KG1 (cell line): ENCODE data around the gene PBRM1.

Source experiments
- DNase-seq: peaks from one replicate; lab custom pipeline; 2025; lab: John Stamatoyannopoulos, UW

PBRM1 gene

DNA sequence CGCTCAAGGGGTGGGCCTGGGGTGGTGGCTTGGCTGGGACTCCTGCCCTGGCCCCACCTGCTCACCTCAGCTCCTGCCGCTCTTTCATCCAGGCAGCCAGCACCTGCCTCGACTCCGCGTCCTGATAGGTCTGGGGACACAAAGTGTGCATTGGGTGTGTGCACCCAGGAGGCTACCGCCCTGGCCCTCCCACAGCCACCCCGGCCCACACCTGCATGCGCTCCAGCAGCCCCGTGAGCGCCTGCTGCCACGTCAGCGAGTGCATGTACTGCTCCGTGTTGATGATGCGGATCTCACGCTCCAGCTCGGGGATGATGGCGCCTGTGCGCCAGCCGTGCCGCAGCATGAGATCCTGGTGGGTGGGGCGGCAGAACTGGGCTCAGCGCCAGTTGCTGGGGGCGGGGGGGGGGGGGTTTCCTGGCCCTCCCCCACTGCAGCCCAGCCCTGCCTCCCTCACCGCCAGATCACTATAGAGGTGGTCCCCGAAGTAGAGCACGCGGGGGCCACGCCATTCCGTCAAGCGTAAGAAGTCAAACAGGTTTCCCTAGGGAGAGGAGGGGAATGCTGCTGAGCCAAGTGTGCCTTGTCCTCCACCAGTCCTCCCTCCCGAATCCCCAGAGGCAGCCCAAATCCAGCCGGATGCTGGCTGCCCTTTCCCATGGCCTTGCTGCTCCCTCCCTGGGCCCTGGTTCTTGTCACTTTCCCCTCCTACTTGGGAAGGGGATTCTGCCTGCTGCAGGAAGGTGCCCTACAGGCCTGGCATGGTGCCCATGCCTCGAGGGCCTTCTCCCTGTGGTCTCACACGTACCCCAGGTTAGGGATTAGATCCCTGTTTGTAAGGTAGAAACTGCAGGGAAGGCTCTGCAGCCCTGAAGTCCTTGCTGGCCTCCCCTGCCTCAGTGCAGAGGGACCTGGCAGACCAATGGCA lies 160.7 kb downstream of the PBRM1 start:
- no peak for DNase-seq

DNA sequence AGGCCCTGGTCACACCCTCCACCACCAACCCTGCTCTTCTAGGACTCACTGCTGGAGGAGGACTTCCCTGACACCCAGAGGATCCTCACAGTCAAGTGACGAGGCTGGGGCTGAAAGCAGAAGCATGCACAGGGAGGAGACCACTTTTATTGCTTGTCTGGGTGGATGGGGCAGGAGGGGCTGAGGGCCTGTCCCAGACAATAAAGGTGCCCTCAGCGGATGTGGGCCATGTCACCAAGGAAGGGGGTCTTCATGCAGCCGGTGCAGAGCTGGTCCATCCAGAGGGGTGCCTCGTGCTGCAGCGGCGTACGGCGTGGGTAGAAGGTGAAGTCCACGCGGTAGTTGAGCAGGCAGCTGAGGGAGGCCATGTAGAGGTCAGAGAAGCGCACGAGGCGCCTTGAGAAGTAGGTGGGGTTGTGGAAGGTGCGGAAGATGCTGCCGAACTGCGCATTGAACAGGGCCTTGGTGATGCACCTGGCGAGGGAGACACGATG lies 161.4 kb downstream of the PBRM1 start:
- DNase-seq, result no peak

DNA sequence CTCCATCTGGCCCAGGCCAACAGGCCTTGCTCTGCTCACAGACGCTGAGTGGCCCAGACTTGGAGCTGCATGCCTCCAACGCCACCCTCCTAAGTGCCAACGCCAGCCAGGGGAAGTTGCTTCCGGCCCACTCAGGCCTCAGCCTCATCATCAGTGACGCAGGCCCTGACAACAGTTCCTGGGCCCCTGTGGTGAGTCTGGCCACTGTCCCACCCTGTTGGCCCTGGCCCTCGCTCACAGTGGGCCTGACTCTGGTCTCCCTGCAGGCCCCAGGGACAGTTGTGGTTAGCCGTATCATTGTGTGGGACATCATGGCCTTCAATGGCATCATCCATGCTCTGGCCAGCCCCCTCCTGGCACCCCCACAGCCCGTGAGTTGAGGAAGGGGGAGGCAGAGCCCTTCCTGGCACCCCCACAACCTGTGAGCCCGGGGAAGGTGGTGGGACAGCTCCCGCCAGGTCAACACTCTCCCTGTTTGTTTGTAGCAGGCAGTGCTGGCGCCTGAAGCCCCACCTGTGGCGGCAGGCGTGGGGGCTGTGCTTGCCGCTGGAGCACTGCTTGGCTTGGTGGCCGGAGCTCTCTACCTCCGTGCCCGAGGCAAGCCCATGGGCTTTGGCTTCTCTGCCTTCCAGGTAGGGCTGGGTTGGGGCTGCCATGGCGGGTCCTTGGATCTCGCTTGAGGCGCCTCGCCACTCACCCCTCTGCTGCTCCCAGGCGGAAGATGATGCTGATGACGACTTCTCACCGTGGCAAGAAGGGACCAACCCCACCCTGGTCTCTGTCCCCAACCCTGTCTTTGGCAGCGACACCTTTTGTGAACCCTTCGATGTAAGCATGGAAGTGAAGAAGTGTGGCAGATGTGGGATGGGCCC lies 162.1 kb downstream of the PBRM1 start:
- no peak for DNase-seq

DNA sequence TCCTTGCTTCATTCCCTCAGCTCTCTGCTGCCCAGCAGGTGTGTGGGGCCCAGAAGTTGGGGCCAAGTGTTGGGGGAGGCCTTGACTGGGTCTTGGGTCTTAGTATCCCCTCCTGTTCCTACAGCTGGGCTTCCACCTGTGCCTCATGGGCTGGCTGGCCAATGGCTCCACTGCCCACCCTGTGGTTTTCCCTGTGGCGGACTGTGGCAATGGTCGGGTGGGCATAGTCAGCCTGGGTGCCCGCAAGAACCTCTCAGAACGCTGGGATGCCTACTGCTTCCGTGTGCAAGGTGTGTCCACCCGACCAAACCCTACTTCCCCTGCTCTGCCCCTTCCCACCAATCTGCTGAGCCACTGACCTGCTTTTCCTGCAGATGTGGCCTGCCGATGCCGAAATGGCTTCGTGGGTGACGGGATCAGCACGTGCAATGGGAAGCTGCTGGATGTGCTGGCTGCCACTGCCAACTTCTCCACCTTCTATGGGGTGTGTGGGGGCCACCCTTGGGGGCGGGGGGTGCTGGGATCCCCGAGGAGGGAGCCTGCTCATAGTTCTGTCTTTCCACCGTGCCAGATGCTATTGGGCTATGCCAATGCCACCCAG lies 163.0 kb downstream of the PBRM1 start:
- DNase-seq, result no peak

DNA sequence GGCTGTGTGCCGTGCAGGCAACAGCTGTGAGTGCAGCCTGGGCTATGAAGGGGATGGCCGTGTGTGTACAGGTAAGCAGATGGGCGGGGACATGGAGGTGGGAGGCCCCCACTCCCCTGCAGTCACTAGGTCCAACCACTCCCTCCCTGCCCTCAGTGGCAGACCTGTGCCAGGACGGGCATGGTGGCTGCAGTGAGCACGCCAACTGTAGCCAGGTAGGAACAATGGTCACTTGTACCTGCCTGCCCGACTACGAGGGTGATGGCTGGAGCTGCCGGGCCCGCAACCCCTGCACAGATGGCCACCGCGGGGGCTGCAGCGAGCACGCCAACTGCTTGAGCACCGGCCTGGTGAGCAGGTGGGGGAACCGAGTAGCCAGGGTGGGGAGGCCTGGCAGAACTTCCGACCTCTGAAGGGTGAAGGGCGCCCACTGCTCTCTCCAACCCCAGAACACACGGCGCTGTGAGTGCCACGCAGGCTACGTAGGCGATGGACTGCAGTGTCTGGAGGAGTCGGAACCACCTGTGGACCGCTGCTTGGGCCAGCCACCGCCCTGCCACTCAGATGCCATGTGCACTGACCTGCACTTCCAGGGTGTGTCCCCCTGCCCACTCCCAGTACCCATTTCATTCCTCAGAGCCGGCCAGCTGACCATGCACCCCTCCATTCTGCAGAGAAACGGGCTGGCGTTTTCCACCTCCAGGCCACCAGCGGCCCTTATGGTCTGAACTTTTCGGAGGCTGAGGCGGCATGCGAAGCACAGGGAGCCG lies 163.6 kb downstream of the PBRM1 start:
- DNase-seq, result no peak

DNA sequence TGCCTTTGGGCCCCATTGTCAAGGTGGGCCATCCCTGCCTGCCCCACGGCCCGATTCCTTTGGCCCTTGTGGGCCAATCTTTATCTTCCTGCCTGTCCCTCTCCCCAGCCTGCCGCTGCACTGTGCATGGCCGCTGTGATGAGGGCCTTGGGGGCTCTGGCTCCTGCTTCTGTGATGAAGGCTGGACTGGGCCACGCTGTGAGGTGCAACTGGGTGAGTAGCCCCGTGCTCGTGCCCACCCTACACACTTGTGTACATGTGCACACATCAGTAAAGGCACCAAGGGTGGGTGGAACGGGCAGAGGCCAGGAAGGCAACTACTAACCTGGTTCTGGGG lies 164.3 kb downstream of the PBRM1 start:
- no peak for DNase-seq

DNA sequence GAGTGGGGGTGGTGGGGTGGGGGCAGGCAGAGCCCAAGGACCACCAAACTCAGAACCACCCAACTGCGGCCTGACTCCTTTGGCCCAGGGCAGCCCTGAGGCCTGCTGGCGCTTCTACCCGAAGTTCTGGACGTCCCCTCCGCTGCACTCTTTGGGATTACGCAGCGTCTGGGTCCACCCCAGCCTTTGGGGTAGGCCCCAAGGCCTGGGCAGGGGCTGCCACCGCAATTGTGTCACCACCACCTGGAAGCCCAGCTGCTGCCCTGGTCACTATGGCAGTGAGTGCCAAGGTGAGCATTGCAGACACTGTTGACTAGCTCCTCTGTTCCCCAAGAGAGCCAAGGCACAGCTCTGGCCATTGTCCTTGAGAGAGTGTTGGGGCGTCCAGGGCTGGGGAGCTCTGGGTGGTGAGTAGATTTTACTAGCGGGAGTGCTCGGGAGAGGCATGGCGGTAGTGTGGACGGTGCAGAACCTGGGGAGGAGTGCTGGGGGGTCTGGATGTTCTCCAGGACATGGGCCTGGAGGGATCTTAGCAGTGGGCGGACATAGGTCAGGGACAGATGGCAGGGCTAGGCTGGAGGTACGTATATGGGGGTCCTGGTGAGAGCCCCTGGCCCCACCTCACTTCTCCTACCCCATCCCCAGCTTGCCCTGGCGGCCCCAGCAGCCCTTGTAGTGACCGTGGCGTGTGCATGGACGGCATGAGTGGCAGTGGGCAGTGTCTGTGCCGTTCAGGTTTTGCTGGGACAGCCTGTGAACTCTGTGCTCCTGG lies 164.8 kb downstream of the PBRM1 start:
- DNase-seq, result no peak

DNA sequence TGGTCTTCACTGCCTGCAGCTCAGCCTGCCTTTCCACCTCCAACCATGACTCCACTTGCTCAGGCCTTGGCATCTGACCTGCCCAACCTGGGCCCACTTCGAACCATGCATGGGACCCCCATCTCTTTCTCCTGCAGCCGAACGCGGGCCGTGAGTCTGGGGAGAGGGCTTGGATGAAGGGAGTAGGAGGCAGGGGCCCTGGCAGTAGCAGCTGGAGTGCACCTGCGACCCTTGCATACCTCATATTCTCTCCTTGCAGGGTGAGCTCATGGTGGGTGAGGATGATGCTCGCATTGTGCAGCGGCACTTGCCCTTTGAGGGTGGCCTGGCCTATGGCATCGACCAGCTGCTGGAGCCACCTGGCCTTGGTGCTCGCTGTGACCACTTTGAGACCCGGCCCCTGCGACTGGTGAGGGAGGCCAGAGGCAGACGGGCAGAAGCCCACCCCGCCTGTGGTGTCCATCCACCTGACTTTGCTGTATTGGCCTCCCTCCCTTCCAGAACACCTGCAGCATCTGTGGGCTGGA lies 165.5 kb downstream of the PBRM1 start:
- no peak for DNase-seq

DNA sequence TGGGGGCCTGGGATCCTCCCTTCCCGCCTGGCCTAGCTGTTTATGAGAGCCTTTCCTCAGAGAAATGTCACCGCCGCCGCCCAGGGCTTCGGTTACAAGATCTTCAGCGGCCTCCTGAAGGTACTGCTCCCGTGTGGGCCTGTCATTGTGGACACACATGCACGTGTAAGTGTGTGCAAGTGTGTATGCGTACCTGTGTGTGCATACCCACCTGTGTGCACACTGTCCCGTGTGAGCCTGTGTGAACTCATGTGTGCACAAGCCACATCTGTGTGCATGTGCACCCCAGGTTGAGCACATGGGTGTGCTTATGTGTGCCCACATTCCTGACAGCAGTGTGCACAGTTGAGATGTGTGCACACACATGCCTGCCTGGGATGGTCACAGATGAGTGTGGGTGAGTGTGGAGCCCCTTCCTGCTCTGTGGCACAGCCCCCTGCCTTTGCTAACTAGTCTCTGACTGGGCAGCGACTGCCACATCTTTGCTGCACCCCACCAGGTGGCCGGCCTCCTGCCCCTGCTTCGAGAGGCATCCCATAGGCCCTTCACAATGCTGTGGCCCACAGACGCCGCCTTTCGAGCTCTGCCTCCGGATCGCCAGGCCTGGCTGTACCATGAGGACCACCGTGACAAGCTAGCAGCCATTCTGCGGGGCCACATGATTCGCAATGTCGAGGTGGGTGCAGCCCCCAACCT lies 166.1 kb downstream of the PBRM1 start:
- no peak for DNase-seq

DNA sequence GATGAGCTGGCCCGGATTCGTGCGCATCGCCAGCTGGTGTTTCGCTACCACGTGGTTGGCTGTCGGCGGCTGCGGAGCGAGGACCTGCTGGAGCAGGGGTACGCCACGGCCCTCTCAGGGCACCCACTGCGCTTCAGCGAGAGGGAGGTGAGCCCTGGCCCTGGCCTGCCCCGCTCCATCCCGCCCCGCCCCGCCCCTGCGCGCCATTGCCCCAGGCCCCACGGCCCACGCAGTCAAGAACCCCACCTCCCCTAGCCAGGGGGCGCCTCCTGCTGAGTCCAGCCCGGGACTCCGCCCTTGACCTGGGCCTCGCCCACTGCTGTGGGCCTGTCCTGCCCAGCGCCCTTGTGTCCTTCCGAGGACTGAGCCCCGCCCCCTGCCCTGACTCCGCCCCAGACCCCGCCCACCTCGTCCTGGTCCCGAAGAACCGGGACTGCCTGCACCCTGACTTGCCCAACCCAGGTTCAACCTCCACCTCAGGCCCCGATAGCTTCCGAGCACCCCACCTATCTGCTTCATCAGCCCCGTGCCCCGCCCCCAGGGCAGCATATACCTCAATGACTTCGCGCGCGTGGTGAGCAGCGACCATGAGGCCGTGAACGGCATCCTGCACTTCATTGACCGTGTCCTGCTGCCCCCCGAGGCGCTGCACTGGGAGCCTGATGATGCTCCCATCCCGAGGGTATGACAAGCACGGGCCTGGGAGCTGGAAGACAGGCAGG lies 166.8 kb downstream of the PBRM1 start:
- no peak for DNase-seq

DNA sequence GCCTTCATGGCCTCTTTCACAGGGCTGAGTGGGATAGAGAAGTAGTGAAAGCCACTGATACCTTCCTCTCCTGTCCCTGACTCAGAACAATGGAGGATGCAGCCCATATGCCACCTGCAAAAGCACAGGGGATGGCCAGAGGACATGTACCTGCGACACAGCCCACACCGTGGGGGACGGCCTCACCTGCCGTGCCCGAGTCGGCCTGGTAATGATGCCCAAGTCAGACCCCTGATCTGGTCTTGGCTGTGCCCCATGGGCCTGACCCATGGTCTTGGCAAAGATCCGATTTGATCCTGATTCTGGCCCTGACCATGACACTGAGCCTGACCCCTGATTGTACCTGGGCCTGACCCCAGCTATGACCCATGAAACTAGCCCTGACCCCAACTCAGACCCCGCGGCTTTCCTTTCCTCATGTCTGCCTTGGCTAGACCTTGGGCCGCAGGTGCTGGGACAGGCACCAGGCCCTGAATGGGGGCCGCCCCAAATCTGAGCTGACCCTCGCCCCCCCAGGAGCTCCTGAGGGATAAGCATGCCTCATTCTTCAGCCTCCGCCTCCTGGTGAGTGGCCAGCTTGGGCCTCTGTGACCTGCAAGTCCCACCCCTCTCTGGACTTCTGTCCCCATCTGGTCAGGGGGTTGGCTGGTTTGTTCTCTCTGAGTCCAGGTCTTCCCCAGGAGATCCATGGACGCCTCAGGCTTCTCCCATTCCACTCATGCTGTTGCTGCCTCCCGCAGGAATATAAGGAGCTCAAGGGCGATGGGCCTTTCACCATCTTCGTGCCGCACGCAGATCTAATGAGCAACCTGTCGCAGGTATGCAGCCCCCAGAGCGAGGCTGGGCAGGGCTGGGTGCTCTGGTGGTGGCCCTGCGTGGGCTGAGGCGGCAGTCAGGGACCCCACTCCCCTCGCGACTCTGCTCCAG lies 167.7 kb downstream of the PBRM1 start:
- DNase-seq, result no peak

DNA sequence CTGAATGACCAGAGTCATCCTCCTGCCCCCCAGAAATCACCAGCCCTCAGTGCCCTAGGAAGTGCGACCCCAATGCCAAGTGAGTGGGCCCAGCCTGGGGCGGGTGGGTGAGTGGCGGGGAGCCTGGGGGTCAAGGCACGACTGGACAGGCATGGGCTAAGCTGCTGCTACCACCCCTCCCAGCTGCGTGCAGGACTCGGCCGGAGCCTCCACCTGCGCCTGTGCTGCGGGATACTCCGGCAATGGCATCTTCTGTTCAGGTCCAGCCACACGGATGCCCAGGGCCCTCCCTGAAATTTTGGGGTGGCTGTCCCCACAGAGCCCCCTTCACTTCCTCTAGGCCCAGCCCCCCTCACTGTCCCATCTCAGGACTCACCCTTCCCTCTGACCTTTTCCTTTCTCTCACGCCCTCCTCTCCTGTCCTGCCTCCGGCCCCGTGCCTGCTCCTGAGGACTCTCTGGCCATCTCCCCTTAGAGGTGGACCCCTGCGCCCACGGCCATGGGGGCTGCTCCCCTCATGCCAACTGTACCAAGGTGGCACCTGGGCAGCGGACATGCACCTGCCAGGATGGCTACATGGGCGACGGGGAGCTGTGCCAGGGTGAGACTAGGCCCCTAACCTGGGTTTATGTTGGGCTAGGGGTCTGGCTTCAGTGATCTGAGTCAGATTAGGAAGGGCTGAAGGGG lies 169.1 kb downstream of the PBRM1 start:
- DNase-seq, result no peak

DNA sequence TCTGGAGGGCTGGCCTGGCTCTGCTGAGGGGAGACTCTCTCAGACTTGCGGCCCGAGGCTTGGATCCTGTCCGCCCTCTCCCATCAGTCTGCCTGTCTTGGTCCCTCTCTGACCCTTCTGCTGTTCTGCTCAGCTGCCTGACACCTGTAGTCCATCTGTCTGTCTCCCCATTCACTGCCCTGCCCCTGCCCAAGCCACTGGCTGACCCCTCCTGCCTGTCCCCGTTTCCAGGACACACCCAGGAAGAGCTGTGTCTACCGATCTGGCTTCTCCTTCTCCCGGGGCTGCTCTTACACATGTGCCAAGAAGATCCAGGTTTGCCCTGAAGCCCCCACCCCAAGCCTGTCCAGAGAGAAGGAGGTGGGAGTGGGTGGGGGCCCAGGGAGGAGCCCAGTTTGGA lies 170.5 kb downstream of the PBRM1 start:
- no peak for DNase-seq

DNA sequence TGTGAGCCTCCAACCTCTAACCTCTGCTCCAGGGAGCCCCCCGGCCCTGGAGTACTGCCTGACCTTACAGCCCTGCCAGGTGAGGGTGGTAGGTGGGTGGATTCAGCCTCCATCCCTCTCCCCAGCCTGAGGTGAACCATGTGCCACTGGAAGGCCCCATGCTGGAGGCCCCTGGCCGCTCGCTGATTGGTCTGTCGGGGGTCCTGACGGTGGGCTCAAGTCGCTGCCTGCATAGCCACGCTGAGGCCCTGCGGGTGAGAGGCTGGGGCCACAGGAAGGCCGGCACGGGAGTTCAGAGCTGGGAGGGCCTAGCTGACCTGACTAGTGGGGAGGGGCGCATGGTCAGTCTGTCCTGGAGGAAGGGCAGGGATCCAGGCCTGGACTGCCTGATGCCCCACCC lies 171.1 kb downstream of the PBRM1 start:
- no peak for DNase-seq

DNA sequence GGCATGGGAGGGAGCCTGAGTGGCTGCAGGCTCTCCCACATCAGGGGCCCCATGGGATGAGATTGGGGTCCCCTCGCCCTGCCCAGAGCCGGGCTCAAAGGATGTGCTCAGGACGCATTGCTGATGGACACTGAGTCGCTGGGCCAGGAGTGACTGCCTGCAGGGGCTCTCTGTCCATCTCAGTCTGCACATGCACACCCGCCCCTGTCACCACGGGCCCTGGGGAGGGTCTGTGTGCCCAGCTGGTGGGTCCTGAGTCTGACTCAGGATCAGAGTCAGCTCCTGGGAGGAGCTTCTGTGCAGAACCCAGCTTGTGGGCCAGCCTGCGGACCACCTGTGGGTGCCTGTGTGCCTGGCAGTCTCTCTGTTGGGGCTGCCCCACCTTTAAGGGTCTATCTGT lies 172.4 kb downstream of the PBRM1 start:
- no peak for DNase-seq

DNA sequence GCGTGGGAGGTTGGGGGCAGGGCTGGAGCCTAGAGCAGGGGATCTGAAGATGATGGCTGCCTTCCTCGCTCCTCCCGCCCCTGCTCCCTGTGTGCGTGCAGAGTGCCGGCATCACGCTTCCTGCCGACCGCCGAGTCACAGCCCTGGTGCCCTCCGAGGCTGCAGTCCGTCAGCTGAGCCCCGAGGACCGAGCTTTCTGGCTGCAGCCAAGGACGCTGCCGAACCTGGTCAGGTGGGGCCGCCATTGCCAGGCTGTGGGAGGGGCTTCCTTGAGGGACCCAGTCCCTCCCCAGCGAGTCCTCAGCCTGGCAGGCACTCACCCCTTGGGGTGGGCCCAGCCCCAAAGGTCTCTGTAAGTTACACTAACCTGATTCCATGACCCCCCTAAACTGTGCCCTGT lies 173.0 kb downstream of the PBRM1 start:
- no peak for DNase-seq

DNA sequence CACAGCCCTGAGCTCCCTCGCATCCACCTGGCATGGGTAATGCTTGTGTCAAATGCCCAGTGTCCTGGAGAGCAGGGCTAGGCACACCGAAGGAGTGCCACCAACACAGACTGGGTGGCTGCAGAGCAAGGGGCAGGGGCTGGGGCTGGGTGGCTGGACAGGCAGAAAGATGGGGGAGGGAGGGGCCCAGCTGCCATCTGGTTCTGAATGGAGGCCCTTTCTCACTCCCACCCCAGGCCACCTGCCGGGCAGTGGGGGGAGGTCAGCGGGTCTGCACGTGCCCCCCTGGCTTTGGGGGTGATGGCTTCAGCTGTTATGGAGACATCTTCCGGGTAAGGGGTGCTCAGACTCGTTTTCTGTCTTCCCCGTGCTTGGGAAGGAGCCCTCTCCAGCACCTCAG lies 173.6 kb downstream of the PBRM1 start:
- DNase-seq, result no peak

DNA sequence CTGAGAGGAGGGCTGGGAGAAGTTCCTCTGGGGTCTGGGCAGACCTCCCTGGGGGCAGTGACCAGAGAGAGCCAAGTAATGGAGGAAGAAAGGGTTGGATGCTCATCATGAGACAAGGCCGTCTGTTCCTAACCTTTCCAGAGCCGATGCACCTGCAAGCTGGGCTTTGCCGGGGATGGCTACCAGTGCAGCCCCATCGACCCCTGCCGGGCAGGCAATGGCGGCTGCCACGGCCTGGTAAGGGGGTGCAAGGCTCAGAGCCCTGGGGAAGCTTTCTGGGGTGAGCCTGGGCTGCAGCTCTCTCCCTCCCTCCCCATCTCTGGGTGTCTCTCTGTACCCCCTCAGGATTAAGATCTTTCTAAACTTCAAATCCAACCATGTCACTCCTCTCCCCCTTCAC lies 174.2 kb downstream of the PBRM1 start:
- no peak for DNase-seq
